GM12878 (cell line): ENCODE results near the gene MAP2K2.

Experiments
- ATF7 ChIP-seq: fragments of 450-650 bp; IDR thresholded peaks from 2 replicates; pipeline ENCODE4 v1.6.1; 2016; ENCODE audit warnings: low read depth, mild to moderate bottlenecking
- CEBPZ ChIP-seq: fragments of 150-350 bp; IDR thresholded peaks from 2 replicates; pipeline ENCODE4 v1.6.1; 2016; ENCODE audit warnings: low read depth, low read length
- MTA3 ChIP-seq: IDR thresholded peaks from 2 replicates; pipeline ENCODE4 v1.6.1; 2012; ENCODE audit warnings: low read length, inconsistent platforms, borderline replicate concordance
- MXI1 ChIP-seq: fragments of 150-350 bp; IDR thresholded peaks from 2 replicates; pipeline ENCODE4 v1.6.1; 2011; ENCODE audit warnings: low read depth, mild to moderate bottlenecking, inconsistent platforms, low read length, improper control_type of control experiment
- TCF12 ChIP-seq: IDR thresholded peaks from 2 replicates; pipeline ENCODE4 v1.6.1; 2011; ENCODE audit warnings: low read depth, mild to moderate bottlenecking, low read length
- YY1 ChIP-seq: IDR thresholded peaks from 2 replicates; pipeline ENCODE4 v1.6.1; 2011; ENCODE audit warnings: low read depth, mild to moderate bottlenecking, low read length
- TF ChIP-seq, protein P1 (sequence below), 3 experiments: IDR thresholded peaks in 2 of 3; conservative IDR thresholded peaks in 1 of 3; 2 replicates each; pipeline ENCODE4 v1.5.1; 2011; ENCODE audit warnings: low read depth in 3 of 3, low read length in 3 of 3, mild to moderate bottlenecking in 3 of 3, control low read depth in 2 of 3, moderate library complexity in 2 of 3, inconsistent platforms in 1 of 3, mixed read lengths in 1 of 3; ENCODE audit not compliant: control insufficient read depth in 2 of 3, insufficient read depth in 1 of 3; ENCODE audit errors: extremely low read depth in 1 of 3
- TF ChIP-seq, protein P2 (sequence below): IDR thresholded peaks from 2 replicates; pipeline ENCODE4 v1.6.1; 2011; ENCODE audit warnings: low read depth, low read length, improper control_type of control experiment, borderline replicate concordance

GRCh38 chr19:4066176-4066606 lies 57.7 kb downstream of the MAP2K2 start:
- no peak for TF ChIP-seq TCF12
- no peak for TF ChIP-seq MTA3
- TF ChIP-seq, protein P1, sequence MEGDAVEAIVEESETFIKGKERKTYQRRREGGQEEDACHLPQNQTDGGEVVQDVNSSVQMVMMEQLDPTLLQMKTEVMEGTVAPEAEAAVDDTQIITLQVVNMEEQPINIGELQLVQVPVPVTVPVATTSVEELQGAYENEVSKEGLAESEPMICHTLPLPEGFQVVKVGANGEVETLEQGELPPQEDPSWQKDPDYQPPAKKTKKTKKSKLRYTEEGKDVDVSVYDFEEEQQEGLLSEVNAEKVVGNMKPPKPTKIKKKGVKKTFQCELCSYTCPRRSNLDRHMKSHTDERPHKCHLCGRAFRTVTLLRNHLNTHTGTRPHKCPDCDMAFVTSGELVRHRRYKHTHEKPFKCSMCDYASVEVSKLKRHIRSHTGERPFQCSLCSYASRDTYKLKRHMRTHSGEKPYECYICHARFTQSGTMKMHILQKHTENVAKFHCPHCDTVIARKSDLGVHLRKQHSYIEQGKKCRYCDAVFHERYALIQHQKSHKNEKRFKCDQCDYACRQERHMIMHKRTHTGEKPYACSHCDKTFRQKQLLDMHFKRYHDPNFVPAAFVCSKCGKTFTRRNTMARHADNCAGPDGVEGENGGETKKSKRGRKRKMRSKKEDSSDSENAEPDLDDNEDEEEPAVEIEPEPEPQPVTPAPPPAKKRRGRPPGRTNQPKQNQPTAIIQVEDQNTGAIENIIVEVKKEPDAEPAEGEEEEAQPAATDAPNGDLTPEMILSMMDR (IDR thresholded peaks at IDR 0.05 in 2 of 3, conservative IDR thresholded peaks at IDR 0.05 in 1 of 3; ENCODE audit: control insufficient read depth in 2 of 3, extremely low read depth in 1 of 3, insufficient read depth in 1 of 3, low read depth in 3 of 3, low read length in 3 of 3): no peak
- TF ChIP-seq YY1: 0 out of 2 replicates have a peak, but pooled peaks have one; percentile 6
- TF ChIP-seq, protein P2, sequence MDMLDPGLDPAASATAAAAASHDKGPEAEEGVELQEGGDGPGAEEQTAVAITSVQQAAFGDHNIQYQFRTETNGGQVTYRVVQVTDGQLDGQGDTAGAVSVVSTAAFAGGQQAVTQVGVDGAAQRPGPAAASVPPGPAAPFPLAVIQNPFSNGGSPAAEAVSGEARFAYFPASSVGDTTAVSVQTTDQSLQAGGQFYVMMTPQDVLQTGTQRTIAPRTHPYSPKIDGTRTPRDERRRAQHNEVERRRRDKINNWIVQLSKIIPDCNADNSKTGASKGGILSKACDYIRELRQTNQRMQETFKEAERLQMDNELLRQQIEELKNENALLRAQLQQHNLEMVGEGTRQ: no peak
- TF ChIP-seq MXI1: no peak
- no peak for TF ChIP-seq CEBPZ
- no peak for TF ChIP-seq ATF7
